ENCODE results near the gene MON1B.

Gene MON1B

DNA sequence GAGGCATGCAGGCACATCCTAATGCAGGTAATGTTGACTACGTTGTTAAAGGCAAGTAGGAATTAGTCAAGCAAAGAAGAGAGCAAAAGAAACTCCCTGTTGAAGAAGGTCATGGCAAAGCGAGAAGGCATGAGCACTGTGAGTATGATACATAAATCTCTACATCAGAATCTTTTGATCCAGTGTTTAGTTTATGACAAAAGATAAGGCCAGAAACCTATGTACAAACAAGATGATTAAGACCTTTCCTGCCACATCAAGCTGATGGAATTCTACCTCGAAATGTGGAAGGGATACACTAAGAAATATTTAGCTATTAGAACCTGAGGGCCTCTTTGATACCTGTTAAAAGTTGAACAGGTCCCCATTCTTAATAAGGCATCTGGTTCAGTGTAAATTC lies 28.4 kb downstream of the MON1B start:
- H3K4me2 ChIP-seq (ENCODE audit: low read length) = no peak overlapping the region
- H3K79me2 ChIP-seq (ENCODE audit: insufficient read depth, low read length) = no peaks in the 10 kb centered on the region
- H3K36me3 ChIP-seq (ENCODE audit: insufficient read depth, low read length) = no peaks in the 10 kb centered on the region
- H2AFZ ChIP-seq (ENCODE audit: low read length) = no peak overlapping the region
- no peaks in the 10 kb centered on the region for H4K20me1 ChIP-seq (ENCODE audit: insufficient read depth, low read length)
- H3K4me1 ChIP-seq (ENCODE audit: insufficient read depth, low read length, severe bottlenecking) = no peaks in the 10 kb centered on the region
- H3K9ac ChIP-seq (ENCODE audit: low read length) = no peak overlapping the region
- H3K4me3 ChIP-seq (ENCODE audit: low read depth, low read length, poor library complexity, severe bottlenecking) = no peak overlapping the region
- no peaks in the 10 kb centered on the region for H3K9me3 ChIP-seq (ENCODE audit: low read length)
- no peak overlapping the region for H3K27ac ChIP-seq (ENCODE audit: low read depth, low read length, poor library complexity, severe bottlenecking)
- no peaks in the 10 kb centered on the region for H3K9me2 ChIP-seq (ENCODE audit: low read depth, low read length)
- no peaks in the 10 kb centered on the region for H3F3A ChIP-seq (ENCODE audit: insufficient read depth, low read length)
- no peaks in the 10 kb centered on the region for H3K27me3 ChIP-seq (ENCODE audit: insufficient read depth, low read length)
- no peak for TF ChIP-seq EZH2 (IDR thresholded peaks at IDR 0.05; ENCODE audit: borderline replicate concordance, low read length)
- no peak for TF ChIP-seq CTCF (IDR thresholded peaks at IDR 0.05; ENCODE audit: low read length)

DNA sequence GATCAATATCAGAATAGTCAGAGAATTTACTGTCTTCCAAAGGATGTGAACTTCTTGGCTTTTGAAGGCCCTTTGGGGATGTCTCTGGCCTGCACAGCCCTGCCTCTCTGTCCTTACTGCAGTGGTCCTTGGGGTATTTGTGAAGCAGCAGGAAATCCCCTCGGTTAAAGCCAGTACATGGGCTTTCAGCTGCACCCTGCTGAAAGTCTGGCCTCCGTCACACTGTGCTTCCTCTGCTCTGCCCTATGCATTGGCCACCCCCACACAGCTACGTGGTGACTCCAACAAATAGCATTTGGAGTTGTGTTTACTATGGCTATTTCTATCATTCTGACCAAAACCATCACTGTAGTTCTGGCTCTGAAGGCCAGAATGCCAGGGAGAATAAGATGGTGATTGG lies 29.4 kb downstream of the MON1B start:
- H3K9ac ChIP-seq (ENCODE audit: low read length) = no peak overlapping the region
- no peak for TF ChIP-seq EZH2 (IDR thresholded peaks at IDR 0.05; ENCODE audit: borderline replicate concordance, low read length)
- no peak for TF ChIP-seq CTCF (IDR thresholded peaks at IDR 0.05; ENCODE audit: low read length)
- H3K79me2 ChIP-seq (ENCODE audit: insufficient read depth, low read length) = no peaks in the 10 kb centered on the region
- no peaks in the 10 kb centered on the region for H3K36me3 ChIP-seq (ENCODE audit: insufficient read depth, low read length)
- no peak overlapping the region for H2AFZ ChIP-seq (ENCODE audit: low read length)
- no peaks in the 10 kb centered on the region for H3K9me2 ChIP-seq (ENCODE audit: low read depth, low read length)
- H3K4me2 ChIP-seq (ENCODE audit: low read length) = no peak overlapping the region
- H3K4me1 ChIP-seq (ENCODE audit: insufficient read depth, low read length, severe bottlenecking) = no peaks in the 10 kb centered on the region
- H3K27me3 ChIP-seq (ENCODE audit: insufficient read depth, low read length) = no peaks in the 10 kb centered on the region
- no peaks in the 10 kb centered on the region for H3K9me3 ChIP-seq (ENCODE audit: low read length)
- H3K27ac ChIP-seq (ENCODE audit: low read depth, low read length, poor library complexity, severe bottlenecking) = no peak overlapping the region
- no peaks in the 10 kb centered on the region for H4K20me1 ChIP-seq (ENCODE audit: insufficient read depth, low read length)
- no peaks in the 10 kb centered on the region for H3F3A ChIP-seq (ENCODE audit: insufficient read depth, low read length)
- H3K4me3 ChIP-seq (ENCODE audit: low read depth, low read length, poor library complexity, severe bottlenecking) = no peak overlapping the region

GRCh38 chr16:77221482-77221881 lies 30.5 kb downstream of the MON1B start:
- TF ChIP-seq EZH2 (IDR thresholded peaks at IDR 0.05; ENCODE audit: borderline replicate concordance, low read length) = no peak
- no peak for TF ChIP-seq CTCF (IDR thresholded peaks at IDR 0.05; ENCODE audit: low read length)
- H3K4me3 ChIP-seq (ENCODE audit: low read depth, low read length, poor library complexity, severe bottlenecking) = no peak overlapping the region
- H3K9me2 ChIP-seq (ENCODE audit: low read depth, low read length) = no peaks in the 10 kb centered on the region
- H4K20me1 ChIP-seq (ENCODE audit: insufficient read depth, low read length) = no peaks in the 10 kb centered on the region
- H3K27ac ChIP-seq (ENCODE audit: low read depth, low read length, poor library complexity, severe bottlenecking) = no peak overlapping the region
- H2AFZ ChIP-seq (ENCODE audit: low read length) = no peak overlapping the region
- no peaks in the 10 kb centered on the region for H3K79me2 ChIP-seq (ENCODE audit: insufficient read depth, low read length)
- no peak overlapping the region for H3K4me2 ChIP-seq (ENCODE audit: low read length)
- no peaks in the 10 kb centered on the region for H3K4me1 ChIP-seq (ENCODE audit: insufficient read depth, low read length, severe bottlenecking)
- H3K27me3 ChIP-seq (ENCODE audit: insufficient read depth, low read length) = no peaks in the 10 kb centered on the region
- no peaks in the 10 kb centered on the region for H3K9me3 ChIP-seq (ENCODE audit: low read length)
- H3K36me3 ChIP-seq (ENCODE audit: insufficient read depth, low read length) = no peaks in the 10 kb centered on the region
- H3K9ac ChIP-seq (ENCODE audit: low read length) = no peak overlapping the region
- no peaks in the 10 kb centered on the region for H3F3A ChIP-seq (ENCODE audit: insufficient read depth, low read length)

All from OCI-LY1 (cell line).